ENCODE data around the gene MMP13.

The MMP13 gene

GRCh38 chr11:102936864-102937509, 18.5 kb downstream of the MMP13 start:
- no peak for DNase-seq (ENCODE audit: extremely low read depth in 1 of 2, low read depth in 1 of 2)

GRCh38 chr11:102935514-102935913, 20.0 kb downstream of the MMP13 start:
- DNase-seq (ENCODE audit: extremely low read depth in 1 of 2, low read depth in 1 of 2) = no peak

GRCh38 chr11:102934735-102935134, 20.8 kb downstream of the MMP13 start:
- no peak for DNase-seq (ENCODE audit: extremely low read depth in 1 of 2, low read depth in 1 of 2)

- DNase-seq (ENCODE audit: extremely low read depth in 1 of 2, low read depth in 1 of 2) = no peak
Measured at GRCh38 chr11:102933627-102934026, 21.9 kb downstream of the MMP13 start.

GRCh38 chr11:102932678-102933077, 22.9 kb downstream of the MMP13 start:
- DNase-seq (ENCODE audit: extremely low read depth in 1 of 2, low read depth in 1 of 2) = no peak

- DNase-seq (ENCODE audit: extremely low read depth in 1 of 2, low read depth in 1 of 2) = no peak
Measured at GRCh38 chr11:102930451-102930850, 25.1 kb downstream of the MMP13 start.

GRCh38 chr11:102929972-102930371, 25.6 kb downstream of the MMP13 start:
- no peak for DNase-seq (ENCODE audit: extremely low read depth in 1 of 2, low read depth in 1 of 2)

GRCh38 chr11:102929166-102929565, 26.4 kb downstream of the MMP13 start:
- no peak for DNase-seq (ENCODE audit: extremely low read depth in 1 of 2, low read depth in 1 of 2)

- DNase-seq (ENCODE audit: extremely low read depth in 1 of 2, low read depth in 1 of 2) = no peak
Measured at GRCh38 chr11:102928247-102928646, 27.3 kb downstream of the MMP13 start.

- DNase-seq (ENCODE audit: extremely low read depth in 1 of 2, low read depth in 1 of 2) = no peak
Measured at GRCh38 chr11:102927624-102927990, 27.9 kb downstream of the MMP13 start.

GRCh38 chr11:102926961-102927623, 28.4 kb downstream of the MMP13 start:
- no peak for DNase-seq (ENCODE audit: extremely low read depth in 1 of 2, low read depth in 1 of 2)

- DNase-seq (ENCODE audit: extremely low read depth in 1 of 2, low read depth in 1 of 2) = no peak
Measured at GRCh38 chr11:102926517-102926916, 29.0 kb downstream of the MMP13 start.

GRCh38 chr11:102925988-102926387, 29.5 kb downstream of the MMP13 start:
- no peak for DNase-seq (ENCODE audit: extremely low read depth in 1 of 2, low read depth in 1 of 2)

- DNase-seq (ENCODE audit: extremely low read depth in 1 of 2, low read depth in 1 of 2) = no peak
Measured at GRCh38 chr11:102924851-102925380, 30.6 kb downstream of the MMP13 start.

GRCh38 chr11:102921587-102922220, 33.8 kb downstream of the MMP13 start:
- no peak for DNase-seq (ENCODE audit: extremely low read depth in 1 of 2, low read depth in 1 of 2)

- no peak for DNase-seq (ENCODE audit: extremely low read depth in 1 of 2, low read depth in 1 of 2)
Measured at GRCh38 chr11:102920118-102920684, 35.3 kb downstream of the MMP13 start.

GRCh38 chr11:102915044-102915375, 40.5 kb downstream of the MMP13 start:
- no peak for DNase-seq (ENCODE audit: extremely low read depth in 1 of 2, low read depth in 1 of 2)

- no peak for DNase-seq (ENCODE audit: extremely low read depth in 1 of 2, low read depth in 1 of 2)
Measured at GRCh38 chr11:102914238-102915043, 41.1 kb downstream of the MMP13 start.

- DNase-seq (ENCODE audit: extremely low read depth in 1 of 2, low read depth in 1 of 2) = no peak
Measured at GRCh38 chr11:102912482-102912830, 43.1 kb downstream of the MMP13 start.

- DNase-seq (ENCODE audit: extremely low read depth in 1 of 2, low read depth in 1 of 2) = no peak
Measured at GRCh38 chr11:102911758-102912481, 43.6 kb downstream of the MMP13 start.

Data from stimulated activated CD8-positive, alpha-beta memory T cell treated with anti-CD3 and anti-CD28 coated beads, Interleukin-7, amount 100 ng/mL, for 48 hours (primary cell).